Stimulated activated naive B cell treated with anti-CD40 and anti-IgM and Interleukin-4, amounts not matched to agents 10 μg/mL and 1 μg/mL and 100 μg/mL, for 72 hours (primary cell): Measurements from ENCODE around the gene AQP3.
"Not testable (repeated sequence)": the region's sequence is repeated elsewhere in the genome, so short reads cannot be mapped to it uniquely, and the experiment has no call there.

ENCODE experiments used
- ATAC-seq, 2 donors: fragments of 150-1000 bp; cut with Tn5 transposase; replicated peaks; 2 replicates each; pipeline ENCODE4 v1.10.0; 2021; ENCODE audit warnings: moderate library complexity in 1 of 2
- DNase-seq: peaks from one replicate; pipeline ENCODE4 v3.0.0; 2021
- H3K27ac Mint-ChIP-seq: one replicate; pipeline ENCODE4 v1.8.0; 2022; ENCODE audit warnings: mild to moderate bottlenecking, mixed read lengths
- H3K27me3 Mint-ChIP-seq, 2 donors: one replicate each; pipeline ENCODE4 v1.8.0; 2022; ENCODE audit warnings: mixed read lengths in 2 of 2
- H3K36me3 Mint-ChIP-seq, 2 donors: one replicate each; pipeline ENCODE4 v1.8.0; 2022; ENCODE audit warnings: mixed read lengths in 2 of 2, mild to moderate bottlenecking in 1 of 2
- H3K4me1 Mint-ChIP-seq, 2 donors: one replicate each; pipeline ENCODE4 v1.8.0; 2022; ENCODE audit warnings: mixed read lengths in 2 of 2, mild to moderate bottlenecking in 1 of 2
- H3K4me3 Mint-ChIP-seq, 2 donors: one replicate each; pipeline ENCODE4 v1.8.0; 2022; ENCODE audit warnings: mild to moderate bottlenecking in 2 of 2, mixed read lengths in 2 of 2, moderate library complexity in 1 of 2
- H3K9me3 Mint-ChIP-seq, 2 donors: one replicate each; pipeline ENCODE4 v1.8.0; 2022; ENCODE audit warnings: mixed read lengths in 2 of 2, mild to moderate bottlenecking in 1 of 2

The AQP3 gene

DNA sequence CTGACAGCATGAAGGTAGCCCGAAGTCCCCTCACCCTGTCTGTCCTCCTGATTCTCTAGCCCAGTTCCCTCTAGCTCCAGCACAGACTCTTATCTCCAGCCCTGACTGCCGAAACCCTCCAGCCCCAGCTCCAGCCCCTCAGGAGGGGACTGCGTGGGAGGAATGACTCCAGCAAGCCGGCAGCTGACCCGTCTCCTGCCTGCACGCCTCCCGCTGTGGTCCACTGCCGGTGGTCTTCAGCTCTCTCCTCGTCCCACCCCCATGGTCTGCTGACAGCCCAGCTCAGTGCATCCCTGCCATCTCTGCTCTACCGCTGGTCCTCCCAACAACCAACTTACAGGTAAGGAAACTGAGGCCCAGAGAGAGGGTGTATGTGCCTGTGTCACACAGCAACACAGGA, 45.6 kb downstream of the AQP3 start:
- H3K4me3 Mint-ChIP-seq, ATAC-seq, H3K27ac Mint-ChIP-seq, H3K9me3 Mint-ChIP-seq, H3K4me1 Mint-ChIP-seq, DNase-seq, H3K36me3 Mint-ChIP-seq: not testable (repeated sequence)
- peaks cover 18 to 22% of the 10 kb centered on the region in 2 donors for H3K27me3 Mint-ChIP-seq

DNA sequence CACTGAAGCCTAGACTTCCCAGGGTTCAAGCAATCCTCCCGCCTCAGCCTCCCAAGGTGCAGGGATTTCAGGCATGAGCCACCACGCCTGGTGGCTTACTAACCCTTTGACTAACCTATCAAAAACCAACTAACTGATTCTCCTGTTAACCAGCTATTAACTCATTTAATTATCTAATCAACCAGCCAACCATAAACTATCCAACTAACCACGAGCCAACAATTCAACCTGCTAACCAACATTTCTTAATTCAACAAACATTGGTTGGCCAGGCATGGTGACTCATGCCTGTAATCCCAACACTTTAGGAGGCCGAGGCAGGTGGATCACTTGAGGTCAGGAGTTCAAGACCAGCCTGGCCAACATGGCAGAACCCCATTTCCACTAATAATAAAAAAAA, 48.3 kb downstream of the AQP3 start:
- not testable (repeated sequence) for H3K9me3 Mint-ChIP-seq, H3K4me1 Mint-ChIP-seq, H3K27ac Mint-ChIP-seq, DNase-seq, H3K36me3 Mint-ChIP-seq, H3K4me3 Mint-ChIP-seq, ATAC-seq
- H3K27me3 Mint-ChIP-seq, result peaks cover 10 to 16% of the 10 kb centered on the region in 2 donors

DNA sequence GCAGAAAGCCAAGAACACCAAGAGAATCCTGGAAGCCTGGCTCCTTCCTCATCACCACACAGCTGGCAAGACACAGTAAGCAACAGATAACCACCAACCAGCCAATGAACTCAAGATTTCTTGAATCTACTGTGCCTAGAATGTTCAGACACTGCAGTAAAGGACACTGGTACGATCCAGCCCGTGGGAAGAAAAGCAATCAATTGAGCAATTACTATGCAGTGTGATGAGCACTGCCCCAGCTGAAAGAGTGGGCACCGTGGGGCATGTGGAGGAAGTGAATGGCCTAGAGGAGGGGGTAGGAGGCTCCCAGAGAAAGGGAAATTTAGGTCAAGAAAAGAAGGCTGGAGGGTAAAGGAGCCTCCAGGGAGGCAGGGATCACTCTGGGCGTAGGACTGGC, 49.6 kb downstream of the AQP3 start:
- not testable (repeated sequence) for ATAC-seq, H3K9me3 Mint-ChIP-seq, H3K4me1 Mint-ChIP-seq, H3K27ac Mint-ChIP-seq, H3K4me3 Mint-ChIP-seq, DNase-seq, H3K36me3 Mint-ChIP-seq
- peaks cover 7 to 18% of the 10 kb centered on the region in 2 donors for H3K27me3 Mint-ChIP-seq

DNA sequence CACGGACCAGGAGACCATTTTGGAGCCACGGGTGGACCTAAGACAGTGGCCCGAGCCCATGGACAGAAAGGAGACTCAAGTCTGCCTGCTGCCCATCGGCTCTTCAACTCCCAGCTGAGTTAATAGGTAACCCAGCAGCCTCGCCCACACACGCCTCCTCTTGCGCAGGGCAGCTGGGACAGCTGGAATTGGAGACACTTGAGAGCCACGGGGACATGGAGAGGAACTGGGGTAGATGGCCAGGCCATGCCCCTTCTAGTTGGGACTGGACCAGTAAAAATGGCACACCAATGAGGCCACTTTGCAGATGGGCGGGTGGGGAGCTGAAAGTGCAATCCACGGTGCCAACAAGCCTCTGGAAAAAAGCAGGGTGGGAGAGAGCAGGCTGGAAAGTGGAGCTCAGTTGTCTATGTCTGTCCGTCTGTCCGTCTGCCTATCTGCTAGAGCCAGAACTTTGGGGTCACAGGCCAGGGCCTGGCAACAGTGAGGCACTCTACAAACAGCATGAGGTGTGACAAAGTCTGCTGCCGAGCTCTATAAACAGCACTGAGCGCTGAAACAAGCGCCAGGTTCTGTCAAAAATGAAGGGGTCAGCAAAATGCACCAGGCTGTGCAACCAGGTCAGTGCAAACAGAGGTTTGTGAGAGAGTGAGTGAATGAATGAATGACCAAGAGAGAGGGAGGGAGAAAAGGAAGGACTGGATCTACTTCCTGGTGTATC, 52.1 kb downstream of the AQP3 start:
- DNase-seq, ATAC-seq, H3K4me3 Mint-ChIP-seq, H3K9me3 Mint-ChIP-seq, H3K4me1 Mint-ChIP-seq, H3K36me3 Mint-ChIP-seq, H3K27ac Mint-ChIP-seq: not testable (repeated sequence)
- H3K27me3 Mint-ChIP-seq, result peaks cover 9 to 13% of the 10 kb centered on the region in 2 donors

DNA sequence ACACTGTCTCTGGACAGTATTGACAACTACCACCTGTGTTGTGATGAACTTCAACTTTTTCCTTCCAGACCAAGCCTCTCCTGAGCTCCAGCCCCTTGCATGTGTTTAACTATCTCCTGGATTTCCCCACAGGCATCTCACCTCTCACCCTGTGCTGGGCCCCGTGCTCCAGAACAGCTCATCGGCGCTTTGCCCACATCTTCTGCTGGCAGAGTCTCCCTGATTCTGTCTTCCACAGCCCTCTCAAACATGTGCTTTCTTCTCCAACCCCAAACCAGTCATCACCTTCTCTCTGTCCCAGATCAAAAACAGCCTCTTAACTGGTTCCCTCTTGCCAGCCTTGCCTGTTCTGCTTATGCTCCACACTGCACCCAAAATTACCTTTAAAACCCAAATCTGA, 53.4 kb downstream of the AQP3 start:
- not testable (repeated sequence) for ATAC-seq, H3K27ac Mint-ChIP-seq, H3K36me3 Mint-ChIP-seq, DNase-seq, H3K9me3 Mint-ChIP-seq, H3K4me1 Mint-ChIP-seq, H3K4me3 Mint-ChIP-seq
- peaks cover 8 to 12% of the 10 kb centered on the region in 2 donors for H3K27me3 Mint-ChIP-seq

DNA sequence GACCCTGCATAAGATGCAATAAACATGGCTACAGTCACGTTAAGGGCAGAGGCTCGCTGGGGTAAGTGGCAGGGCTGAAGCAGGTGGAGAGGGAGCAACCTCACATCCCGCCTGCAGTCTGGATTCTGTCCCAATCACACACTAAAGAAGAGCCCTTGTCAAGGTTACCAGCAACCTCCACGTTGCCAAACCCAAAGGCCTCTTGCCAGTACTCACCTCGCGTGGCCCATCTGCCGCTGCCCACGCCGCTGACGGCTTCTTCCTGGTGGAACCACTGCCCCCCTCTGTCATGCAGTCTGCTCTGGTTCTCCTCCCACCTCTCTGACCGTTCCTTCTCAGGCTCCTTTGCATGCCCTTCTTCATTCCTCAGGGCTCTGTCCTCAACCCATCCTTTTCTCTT, 53.8 kb downstream of the AQP3 start:
- Mint-ChIP-seq H3K36me3 (no peaks in the 10 kb centered on the region), H3K27ac (no peak overlapping the region), H3K9me3 (no peaks in the 10 kb centered on the region), H3K27me3 (peaks cover 8 to 12% of the 10 kb centered on the region in 2 donors), H3K4me3 (no peak overlapping the region), H3K4me1 (no peaks in the 10 kb centered on the region)
- DNase-seq (no peak), ATAC-seq (no peak)

DNA sequence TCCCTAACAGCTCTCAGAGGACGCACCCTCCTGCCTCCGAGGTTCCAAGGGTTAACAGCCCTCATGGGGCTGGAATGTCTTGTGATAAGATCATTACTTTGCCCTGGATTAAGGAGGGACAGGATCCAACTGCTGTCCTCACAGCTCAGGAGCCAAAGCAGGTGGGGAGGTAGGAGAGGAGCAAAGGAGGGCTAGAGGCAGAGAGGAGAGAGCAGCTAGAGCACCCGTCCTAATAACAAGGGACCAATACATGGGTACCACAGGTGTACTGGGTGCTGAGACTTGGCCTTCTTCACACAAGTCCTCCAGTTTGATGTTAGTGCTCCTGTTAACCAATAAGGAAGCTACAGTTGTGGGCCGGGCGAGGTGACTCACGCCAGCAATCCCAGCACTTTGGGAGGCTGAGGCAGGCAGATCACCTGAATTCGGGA, 54.8 kb downstream of the AQP3 start:
- ATAC-seq, H3K36me3 Mint-ChIP-seq, H3K4me1 Mint-ChIP-seq, H3K27ac Mint-ChIP-seq, H3K9me3 Mint-ChIP-seq, H3K4me3 Mint-ChIP-seq, DNase-seq: not testable (repeated sequence)
- H3K27me3 Mint-ChIP-seq, result peaks cover 8 to 20% of the 10 kb centered on the region in 2 donors
